ENCODE results near the gene ADCY3.

DNA sequence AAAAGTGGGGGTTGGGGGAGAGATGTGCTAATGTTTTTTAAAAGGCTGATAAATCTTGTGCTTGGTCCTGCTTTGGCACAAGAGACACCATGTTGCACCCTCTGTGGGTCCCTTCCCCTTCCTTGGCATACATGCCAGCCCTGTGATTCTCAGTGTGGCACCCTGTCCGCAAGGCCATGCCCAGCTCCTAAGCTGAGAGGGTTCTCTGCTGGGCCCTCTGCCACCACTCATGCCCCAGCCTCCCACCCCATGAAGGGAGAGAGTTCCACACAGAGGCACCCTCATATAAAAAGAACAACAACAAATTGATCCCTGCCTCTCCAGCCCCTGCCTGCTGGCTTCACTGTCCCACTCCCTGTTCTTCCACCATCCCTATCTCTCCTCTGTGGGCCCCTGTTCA, 2.5 kb upstream of the ADCY3 start:
- TF ChIP-seq SIN3A (IDR thresholded peaks at IDR 0.05; ENCODE audit: borderline replicate concordance, insufficient read depth, low read length) (no peak), REST (IDR thresholded peaks at IDR 0.05; ENCODE audit: insufficient read depth in 1 of 2, low read depth in 2 of 2, low read length in 2 of 2) (no peak), TAF1 (IDR thresholded peaks at IDR 0.05; ENCODE audit: borderline replicate concordance, insufficient read depth, low read length) (no peak), POLR2AphosphoS5 (IDR thresholded peaks at IDR 0.05; ENCODE audit: low read depth, low read length) (no peak), FOXP2 (optimal IDR thresholded peaks at IDR 0.05; ENCODE audit: borderline replicate concordance, extremely low read depth, extremely low read length, insufficient read depth) (no peak)
